Measurements from ENCODE around the gene AGAP1.

DNA sequence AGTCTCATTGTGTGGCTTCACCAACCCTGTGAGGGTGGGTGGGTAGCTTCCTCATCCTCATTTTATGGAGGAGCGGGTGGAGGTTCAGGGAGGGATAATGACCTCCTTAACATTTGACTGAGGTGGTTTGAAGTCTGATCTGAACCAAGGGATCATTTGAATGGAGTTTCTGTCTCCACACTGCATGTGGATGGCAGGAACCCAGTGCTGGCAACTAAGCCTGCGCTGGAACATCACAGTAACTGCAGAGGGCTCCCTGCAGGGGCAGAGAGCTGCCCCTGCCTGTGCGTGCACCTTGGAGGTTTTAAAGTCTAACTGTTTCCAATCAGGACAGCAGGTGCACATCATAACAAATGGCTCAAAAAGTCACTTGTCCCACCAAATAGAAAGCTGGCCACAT is 3.3 kb downstream of the AGAP1 start:
- TF ChIP-seq, protein P1, sequence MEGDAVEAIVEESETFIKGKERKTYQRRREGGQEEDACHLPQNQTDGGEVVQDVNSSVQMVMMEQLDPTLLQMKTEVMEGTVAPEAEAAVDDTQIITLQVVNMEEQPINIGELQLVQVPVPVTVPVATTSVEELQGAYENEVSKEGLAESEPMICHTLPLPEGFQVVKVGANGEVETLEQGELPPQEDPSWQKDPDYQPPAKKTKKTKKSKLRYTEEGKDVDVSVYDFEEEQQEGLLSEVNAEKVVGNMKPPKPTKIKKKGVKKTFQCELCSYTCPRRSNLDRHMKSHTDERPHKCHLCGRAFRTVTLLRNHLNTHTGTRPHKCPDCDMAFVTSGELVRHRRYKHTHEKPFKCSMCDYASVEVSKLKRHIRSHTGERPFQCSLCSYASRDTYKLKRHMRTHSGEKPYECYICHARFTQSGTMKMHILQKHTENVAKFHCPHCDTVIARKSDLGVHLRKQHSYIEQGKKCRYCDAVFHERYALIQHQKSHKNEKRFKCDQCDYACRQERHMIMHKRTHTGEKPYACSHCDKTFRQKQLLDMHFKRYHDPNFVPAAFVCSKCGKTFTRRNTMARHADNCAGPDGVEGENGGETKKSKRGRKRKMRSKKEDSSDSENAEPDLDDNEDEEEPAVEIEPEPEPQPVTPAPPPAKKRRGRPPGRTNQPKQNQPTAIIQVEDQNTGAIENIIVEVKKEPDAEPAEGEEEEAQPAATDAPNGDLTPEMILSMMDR (IDR thresholded peaks at IDR 0.05): no peak
- TF ChIP-seq POLR2A (IDR thresholded peaks at IDR 0.05): no peak
